Endodermal cell (in vitro differentiated cells): Measurements from ENCODE around the gene AKAP12. TPM values are rescaled to one million over a fixed set of nuclear protein-coding genes. Genes with fewer than 3 reads are reported as not detected.

Experiments
- DNase-seq: peaks from one replicate; pipeline ENCODE4 v3.0.0-alpha.2; 2017
- H3K27ac ChIP-seq: 2 replicates; pipeline ENCODE4 v1.5.1; 2013; ENCODE audit warnings: mild to moderate bottlenecking, low read depth, low read length, moderate library complexity
- H3K27me3 ChIP-seq: 2 replicates; pipeline ENCODE4 v1.6.1; 2013; ENCODE audit warnings: mild to moderate bottlenecking, low read length, moderate library complexity; ENCODE audit not compliant: insufficient read depth, control insufficient read depth, poor library complexity, severe bottlenecking
- H3K36me3 ChIP-seq: 2 replicates; pipeline ENCODE4 v1.7.0; 2013; ENCODE audit warnings: mild to moderate bottlenecking, low read length, moderate library complexity; ENCODE audit not compliant: control insufficient read depth, insufficient read depth
- H3K4me1 ChIP-seq: one replicate; pipeline ENCODE4 v1.7.0; 2013; ENCODE audit warnings: low read length; ENCODE audit not compliant: control insufficient read depth, insufficient read depth
- H3K4me3 ChIP-seq: 2 replicates; pipeline ENCODE4 v1.5.1; 2013; ENCODE audit warnings: mild to moderate bottlenecking, low read length, moderate library complexity
- H3K9ac ChIP-seq: 2 replicates; pipeline ENCODE4 v1.6.1; 2013; ENCODE audit warnings: mild to moderate bottlenecking, low read length, moderate library complexity; ENCODE audit not compliant: poor library complexity, severe bottlenecking; ENCODE audit errors: extremely low read depth
- H3K9me3 ChIP-seq: 2 replicates; pipeline ENCODE4 v1.6.1; 2013; ENCODE audit warnings: mild to moderate bottlenecking, low read length, moderate library complexity; ENCODE audit not compliant: control insufficient read depth
- H3K27ac Mint-ChIP-seq: 2 replicates; pipeline ENCODE4 v1.8.0; 2020; ENCODE audit warnings: mixed read lengths
- H3K27me3 Mint-ChIP-seq: 2 replicates; pipeline ENCODE4 v1.8.0; 2021; ENCODE audit warnings: mild to moderate bottlenecking, mixed read lengths; ENCODE audit not compliant: insufficient read depth
- H3K36me3 Mint-ChIP-seq: 2 replicates; pipeline ENCODE4 v1.8.0; 2020; ENCODE audit warnings: low read depth, mixed read lengths
- H3K4me1 Mint-ChIP-seq: 2 replicates; pipeline ENCODE4 v1.8.0; 2020; ENCODE audit warnings: mixed read lengths
- H3K4me3 Mint-ChIP-seq: 2 replicates; pipeline ENCODE4 v1.8.0; 2020; ENCODE audit warnings: mild to moderate bottlenecking, moderate library complexity, mixed read lengths
- H3K9me3 Mint-ChIP-seq: 2 replicates; pipeline ENCODE4 v1.8.0; 2020; ENCODE audit warnings: mild to moderate bottlenecking, mixed read lengths
- WGBS, 2 experiments: methylation state at CpG; one replicate each; pipeline versions ENCODE4 v1.1.5 to v1.1.7; 2013; ENCODE audit warnings: missing lambda C conversion rate in 2 of 2, mixed read lengths in 1 of 2; ENCODE audit not compliant: insufficient coverage in 1 of 2, insufficient read length in 1 of 2; 5-methylcytosine and 5-hydroxymethylcytosine counted together
- total RNA-seq, 2 donors: library from RNA; stranded (reverse); fragmentation: NEBNext Ultra II Directional in 1 of 2; extraction: Animal tissue kit (Norgen Biotek cat#: 25700) in 1 of 2; gene quantifications; 2 replicates in 1 of 2; 3 replicates in 1 of 2; pipeline ENCODE4 v1.2.1, GENCODE V29; 2021
- TF ChIP-seq, protein P1 (sequence below): fragments of 200-600 bp; sonication (generic); conservative IDR thresholded peaks from 2 replicates; pipeline ENCODE4 v1.5.0; 2021; ENCODE audit warnings: antibody characterized with exemption, mild to moderate bottlenecking

Gene AKAP12
- total RNA-seq, 2 donors from 2014 or later: 27.3 to 33.3 TPM

- Histone ChIP-seq H3K27ac (no peak overlapping the region), H3K27me3 (no peaks in the 10 kb centered on the region), H3K36me3 (no peaks in the 10 kb centered on the region), H3K4me1 (no peaks in the 10 kb centered on the region), H3K9me3 (peaks cover 10% of the 10 kb centered on the region), H3K4me3 (no peak overlapping the region), H3K9ac (no peak overlapping the region)
- H3K4me1 Mint-ChIP-seq: no peaks in the 10 kb centered on the region
- no peak for DNase-seq
- H3K9me3 Mint-ChIP-seq: peaks cover 17% of the 10 kb centered on the region
- no peaks in the 10 kb centered on the region for H3K36me3 Mint-ChIP-seq
- H3K4me3 Mint-ChIP-seq: no peak overlapping the region
- 88% methylated on average over 2 of the region's 2 CpGs; no CpG with 5 or more reads in 1 of the 2 experiments for WGBS, 2 experiments
- TF ChIP-seq, protein P1, sequence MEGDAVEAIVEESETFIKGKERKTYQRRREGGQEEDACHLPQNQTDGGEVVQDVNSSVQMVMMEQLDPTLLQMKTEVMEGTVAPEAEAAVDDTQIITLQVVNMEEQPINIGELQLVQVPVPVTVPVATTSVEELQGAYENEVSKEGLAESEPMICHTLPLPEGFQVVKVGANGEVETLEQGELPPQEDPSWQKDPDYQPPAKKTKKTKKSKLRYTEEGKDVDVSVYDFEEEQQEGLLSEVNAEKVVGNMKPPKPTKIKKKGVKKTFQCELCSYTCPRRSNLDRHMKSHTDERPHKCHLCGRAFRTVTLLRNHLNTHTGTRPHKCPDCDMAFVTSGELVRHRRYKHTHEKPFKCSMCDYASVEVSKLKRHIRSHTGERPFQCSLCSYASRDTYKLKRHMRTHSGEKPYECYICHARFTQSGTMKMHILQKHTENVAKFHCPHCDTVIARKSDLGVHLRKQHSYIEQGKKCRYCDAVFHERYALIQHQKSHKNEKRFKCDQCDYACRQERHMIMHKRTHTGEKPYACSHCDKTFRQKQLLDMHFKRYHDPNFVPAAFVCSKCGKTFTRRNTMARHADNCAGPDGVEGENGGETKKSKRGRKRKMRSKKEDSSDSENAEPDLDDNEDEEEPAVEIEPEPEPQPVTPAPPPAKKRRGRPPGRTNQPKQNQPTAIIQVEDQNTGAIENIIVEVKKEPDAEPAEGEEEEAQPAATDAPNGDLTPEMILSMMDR: no peak
- no peak overlapping the region for H3K27ac Mint-ChIP-seq
- H3K27me3 Mint-ChIP-seq: no peaks in the 10 kb centered on the region
Measured at GRCh38 chr6:151207674-151208073, 32.1 kb upstream of the AKAP12 start.

GRCh38 chr6:151209071-151209831 is 30.5 kb upstream of the AKAP12 start:
- no peak overlapping the region for H3K27ac ChIP-seq
- no peaks in the 10 kb centered on the region for H3K27me3 ChIP-seq
- H3K27ac Mint-ChIP-seq: no peak overlapping the region
- H3K9me3 Mint-ChIP-seq: peaks cover 29% of the 10 kb centered on the region
- no peak overlapping the region for H3K4me3 Mint-ChIP-seq
- H3K9me3 ChIP-seq: peaks cover 20% of the 10 kb centered on the region
- H3K27me3 Mint-ChIP-seq: no peaks in the 10 kb centered on the region
- no peaks in the 10 kb centered on the region for H3K4me1 ChIP-seq
- no peak for DNase-seq
- H3K36me3 Mint-ChIP-seq: no peaks in the 10 kb centered on the region
- no peaks in the 10 kb centered on the region for H3K4me1 Mint-ChIP-seq
- no peak overlapping the region for H3K9ac ChIP-seq
- TF ChIP-seq, protein P1: no peak
- H3K4me3 ChIP-seq: no peak overlapping the region
- WGBS, 2 experiments: 67 to 86% methylated on average over 9 to 11 of the region's 11 CpGs
- no peaks in the 10 kb centered on the region for H3K36me3 ChIP-seq

DNA sequence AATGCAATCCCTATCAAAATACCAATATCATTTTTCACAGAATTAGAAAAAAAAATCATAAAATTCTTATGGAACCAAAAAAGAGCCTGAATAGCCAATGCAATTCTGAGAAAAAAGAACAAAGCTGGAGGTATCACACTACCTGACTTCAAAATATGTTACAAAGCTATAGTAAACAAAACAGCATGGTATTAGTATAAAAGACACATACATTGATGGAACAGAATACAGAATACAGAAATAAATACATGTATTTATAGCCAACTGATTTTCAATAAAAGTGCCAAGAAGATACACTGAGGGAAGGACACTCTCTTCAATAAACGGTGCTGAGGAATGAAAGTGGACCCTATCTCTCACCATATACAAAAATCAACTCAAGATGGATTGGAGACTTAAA is 28.7 kb upstream of the AKAP12 start:
- H3K36me3 ChIP-seq: no peaks in the 10 kb centered on the region
- TF ChIP-seq, protein P1: no peak
- no peak overlapping the region for H3K27ac Mint-ChIP-seq
- WGBS, 2 experiments: 93% methylated on average over 1 of the region's 1 CpG; no CpG with 5 or more reads in 1 of the 2 experiments
- H3K9me3 Mint-ChIP-seq: peaks cover 29% of the 10 kb centered on the region
- H3K4me1 ChIP-seq: no peaks in the 10 kb centered on the region
- H3K27ac ChIP-seq: no peak overlapping the region
- peaks cover 20% of the 10 kb centered on the region for H3K9me3 ChIP-seq
- H3K4me3 Mint-ChIP-seq: no peak overlapping the region
- H3K27me3 ChIP-seq: no peaks in the 10 kb centered on the region
- no peak for DNase-seq
- no peaks in the 10 kb centered on the region for H3K36me3 Mint-ChIP-seq
- no peak overlapping the region for H3K4me3 ChIP-seq
- H3K27me3 Mint-ChIP-seq: no peaks in the 10 kb centered on the region
- H3K4me1 Mint-ChIP-seq: no peaks in the 10 kb centered on the region
- H3K9ac ChIP-seq: no peak overlapping the region
